ENCODE results near the gene ODAM.

DNA sequence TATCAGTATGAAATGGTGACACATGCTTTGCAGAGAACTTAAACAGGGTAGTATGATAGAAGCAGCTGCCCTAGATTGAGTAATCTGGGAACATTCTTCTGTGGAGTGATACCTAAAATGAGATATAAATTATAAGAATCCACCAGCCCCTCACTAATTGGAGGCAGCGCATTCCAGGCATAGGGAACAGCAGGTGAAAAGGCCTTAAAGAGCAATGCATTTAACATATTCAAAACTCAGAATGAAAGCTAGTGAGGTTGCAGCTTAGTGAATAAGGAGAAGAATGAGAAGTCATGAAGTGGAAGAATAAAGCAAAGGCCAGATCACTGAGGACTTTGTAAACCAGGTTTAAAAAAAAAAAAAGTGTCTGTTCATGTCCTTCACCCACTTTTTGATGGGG, 4.9 kb upstream of the ODAM start:
- TF ChIP-seq POLR2A (IDR thresholded peaks at IDR 0.05; ENCODE audit: low read depth, low read length) (no peak), SPI1 (IDR thresholded peaks at IDR 0.05; ENCODE audit: low read depth, low read length) (no peak), POLR2AphosphoS5 (IDR thresholded peaks at IDR 0.05; ENCODE audit: low read depth, low read length) (no peak), TAF1 (IDR thresholded peaks at IDR 0.05; ENCODE audit: low read depth, low read length) (no peak)

All from GM12891 (cell line).